SK-N-DZ (cell line): Measurements from ENCODE around the gene DNER. TPM values are rescaled to one million over a fixed set of nuclear protein-coding genes. Genes with fewer than 3 reads are reported as not detected.
"Not testable (repeated sequence)": the region's sequence is repeated elsewhere in the genome, so short reads cannot be mapped to it uniquely, and the experiment has no call there.

ENCODE experiments used
- DNase-seq: peaks from one replicate; pipeline ENCODE4 v3.0.0-alpha.2; 2015; ENCODE audit warnings: low spot score
- polyA plus RNA-seq, 2 experiments: library from polyadenylated mRNA; depleted of rRNA; stranded (reverse); fragments of >200 nt; gene quantifications; 2 replicates each; pipeline ENCODE4 v1.2.3, GENCODE V29; 2014

The DNER gene
- polyA plus RNA-seq (2014; cell fraction: cytosol; rRNA removed) = 0.05 TPM in 1 of 2 replicates, not detected in the other
- 0.97 TPM in 1 of 2 replicates, not detected in the other for polyA plus RNA-seq (2014; cell fraction: nucleus; rRNA removed)

DNA sequence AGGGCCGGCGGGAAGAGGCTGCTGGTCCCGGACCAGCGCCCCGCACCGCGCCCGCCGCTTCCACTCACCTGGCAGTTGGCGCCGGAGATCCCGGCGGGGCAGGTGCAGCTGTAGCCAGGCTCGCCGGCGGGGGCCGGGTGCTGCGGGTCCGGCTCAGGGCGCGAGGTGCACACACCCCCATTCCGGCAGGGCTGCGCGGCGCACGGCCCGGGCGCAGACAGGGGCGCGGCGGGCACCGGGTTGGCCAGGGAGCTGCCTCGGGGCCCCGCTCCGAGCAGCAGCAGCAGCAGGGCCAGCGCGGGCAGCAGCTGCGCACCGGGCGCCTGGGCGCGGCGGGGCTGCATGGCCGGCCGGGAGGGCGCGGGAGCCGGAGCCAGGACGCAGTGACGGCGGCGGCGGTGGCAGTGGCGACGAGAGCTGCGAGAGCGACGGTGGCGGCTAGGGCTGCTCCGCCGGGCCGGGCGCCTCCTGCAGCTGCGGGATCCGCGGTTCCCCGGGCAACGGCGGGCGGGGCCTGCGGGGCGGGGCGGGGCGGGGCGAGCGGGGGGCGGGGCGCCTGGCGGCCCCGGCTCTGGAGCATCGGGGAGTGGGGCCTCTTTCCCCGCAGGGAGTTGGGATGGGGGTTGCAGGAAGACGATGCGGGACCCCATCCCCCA lies at the start of gene DNER:
DNER (minus strand) TSS at position 476 of the 656 bp plus-strand sequence; CDS start at position 344, 132 bp downstream.
- DNase-seq = peak; percentile 29

- DNase-seq = no peak
Observed at GRCh38 chr2:229761663-229762062, 47.3 kb upstream of the DNER start.

GRCh38 chr2:229757462-229757861 lies 43.1 kb upstream of the DNER start:
- DNase-seq = not testable (repeated sequence)

DNA sequence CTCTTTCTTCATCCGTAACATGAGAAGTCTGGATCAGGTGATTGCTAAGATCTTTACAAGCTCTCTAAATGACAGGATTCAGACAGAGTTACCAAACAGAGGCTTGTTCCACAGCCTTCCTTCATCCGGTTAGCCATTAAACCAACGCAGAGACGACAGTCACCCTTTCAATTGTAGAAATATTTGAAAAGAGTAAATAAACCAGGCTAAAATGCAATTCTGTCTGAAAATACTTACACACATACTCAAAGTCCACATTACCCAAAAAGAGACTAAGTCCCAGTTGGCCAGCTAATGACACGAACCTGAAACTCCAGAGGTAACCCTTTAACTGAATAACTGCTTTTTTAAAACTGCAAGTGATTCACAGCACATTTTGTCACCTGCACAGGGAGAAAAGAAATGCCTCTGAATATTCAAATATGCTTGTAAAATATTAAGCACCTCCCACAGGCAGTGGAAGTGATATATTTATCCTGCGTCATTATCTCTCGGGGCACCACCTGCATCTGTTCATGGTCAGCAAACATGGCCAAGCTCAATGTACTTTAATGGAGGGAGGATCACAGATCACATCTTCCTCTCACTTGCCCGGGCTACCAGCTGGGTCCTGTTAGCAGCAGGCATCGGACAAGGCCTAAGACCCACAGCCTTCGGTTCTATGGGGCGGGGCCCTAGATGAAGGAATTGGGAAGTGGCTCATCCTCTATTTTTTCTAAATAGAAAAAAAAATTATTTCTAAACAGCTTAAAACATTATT lies 38.8 kb upstream of the DNER start:
- no peak for DNase-seq

DNA sequence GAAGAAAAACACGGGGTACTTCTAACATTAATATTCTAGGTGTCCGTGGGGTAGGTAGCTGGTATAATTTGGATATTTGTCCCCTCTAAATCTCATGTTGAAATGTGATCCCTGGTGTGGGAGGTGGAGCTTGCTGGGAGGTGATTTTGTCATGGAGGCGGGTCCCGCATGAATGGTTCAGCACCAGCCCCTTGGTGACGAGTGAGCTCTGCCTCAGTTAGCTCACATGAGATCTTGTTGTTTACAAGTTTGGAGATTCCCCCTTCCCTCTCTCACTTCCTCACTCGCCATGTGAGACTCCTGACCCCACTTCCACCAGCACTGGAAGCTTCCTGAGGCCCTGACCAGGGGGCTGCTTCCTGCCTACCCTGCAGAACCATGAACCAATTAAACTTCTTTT lies 35.4 kb upstream of the DNER start:
- no peak for DNase-seq

DNA sequence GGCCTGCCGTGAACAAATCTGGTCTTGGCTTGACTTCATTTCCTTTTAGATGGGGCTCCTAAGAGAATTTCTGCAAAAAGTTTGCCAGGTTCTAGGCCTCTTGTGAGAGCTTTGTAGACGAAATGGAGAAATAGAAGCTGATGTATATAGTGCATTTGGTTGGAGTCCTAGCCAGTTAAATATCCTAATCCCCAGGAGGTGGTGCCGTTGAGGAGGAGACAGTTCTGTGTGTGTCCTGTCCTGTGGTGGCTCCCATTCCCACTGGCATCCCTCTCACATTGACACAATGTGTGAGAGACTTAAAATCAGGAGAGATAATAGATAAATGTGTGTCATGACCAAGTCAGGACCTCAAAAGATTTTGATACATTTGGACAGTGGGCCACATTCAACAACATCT lies 34.6 kb upstream of the DNER start:
- DNase-seq = no peak

DNA sequence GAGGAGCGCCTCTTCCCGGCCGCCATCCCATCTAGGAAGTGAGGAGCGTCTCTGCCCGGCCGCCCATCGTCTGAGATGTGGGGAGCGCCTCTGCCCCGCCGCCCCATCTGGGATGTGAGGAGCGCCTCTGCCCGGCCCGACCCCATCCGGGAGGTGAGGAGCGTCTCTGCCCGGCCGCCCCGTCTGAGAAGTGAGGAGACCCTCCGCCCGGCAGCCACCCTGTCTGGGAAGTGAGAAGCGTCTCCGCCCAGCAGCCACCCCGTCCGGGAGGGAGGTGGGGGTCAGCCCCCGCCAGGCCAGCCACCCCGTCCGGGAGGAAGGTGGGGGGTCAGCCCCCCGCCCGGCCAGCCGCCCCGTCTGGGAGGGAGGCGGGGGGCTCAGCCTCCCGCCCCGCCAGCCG lies 28.3 kb upstream of the DNER start:
- DNase-seq = not testable (repeated sequence)

- DNase-seq = no peak
Observed at GRCh38 chr2:229740279-229740678, 25.9 kb upstream of the DNER start.

DNA sequence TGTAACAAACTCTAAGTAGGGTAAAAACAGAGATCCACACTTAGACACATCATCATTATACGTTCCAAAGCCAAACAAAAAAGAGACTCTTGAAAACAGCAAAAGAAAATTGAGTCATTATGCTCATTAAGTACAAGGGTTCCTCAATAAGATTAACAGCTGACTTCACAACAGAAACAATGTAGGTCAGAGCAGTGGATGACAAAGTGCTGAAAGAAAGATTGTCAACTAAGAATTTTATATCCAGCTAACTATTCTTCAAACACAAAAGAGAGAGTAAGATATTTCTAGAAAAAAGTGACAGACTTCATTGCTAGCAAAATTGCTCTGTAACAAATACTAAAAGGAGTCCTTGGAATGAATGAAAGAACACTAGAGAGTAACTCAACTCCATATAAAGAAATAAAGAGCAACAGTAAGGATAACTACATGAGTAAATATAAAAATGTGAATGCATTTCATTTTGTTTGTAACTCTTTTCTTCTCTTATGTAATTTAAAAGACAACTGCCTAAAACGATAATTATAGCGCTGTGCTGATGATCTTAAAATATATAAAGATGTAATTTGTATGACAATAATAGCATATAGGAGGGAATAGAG lies 23.8 kb upstream of the DNER start:
- no peak for DNase-seq

DNA sequence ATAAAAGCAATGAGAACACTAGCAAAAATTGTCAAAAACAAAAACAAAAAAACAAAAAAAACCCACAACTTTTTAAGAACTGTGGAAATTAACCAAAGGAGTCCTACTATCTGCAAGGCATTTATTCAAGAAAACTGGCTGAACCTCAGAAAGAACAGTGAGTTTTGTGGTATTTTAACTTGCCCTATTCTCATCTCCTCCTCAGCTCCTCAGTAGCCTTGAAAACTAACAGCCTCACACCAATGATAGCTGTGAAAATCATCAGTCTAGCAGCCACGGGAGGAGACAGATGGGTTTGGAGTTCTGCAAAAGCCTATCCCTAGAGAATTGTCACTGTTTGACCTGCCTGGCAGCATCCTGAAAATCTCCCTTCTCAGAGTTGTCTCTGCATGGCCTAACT lies 20.1 kb upstream of the DNER start:
- DNase-seq = no peak

- no peak for DNase-seq
Observed at GRCh38 chr2:229733611-229734245, 19.4 kb upstream of the DNER start.

DNA sequence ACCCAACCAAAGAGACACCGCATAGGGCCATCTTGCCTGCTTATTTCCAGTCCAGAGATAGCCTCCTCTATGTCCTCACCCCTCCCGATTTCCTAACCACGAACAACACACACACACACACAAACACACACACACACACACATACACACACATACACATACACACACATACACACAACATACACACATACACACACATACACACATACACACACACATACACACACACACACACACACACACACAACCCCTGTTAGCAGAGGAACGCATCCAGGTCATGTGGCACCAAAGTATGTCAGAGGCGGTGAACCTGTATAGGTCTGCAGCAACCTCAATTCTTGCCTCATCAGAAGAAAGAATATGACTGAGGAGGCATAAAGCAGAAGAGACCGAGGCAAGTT lies 18.5 kb upstream of the DNER start:
- no peak for DNase-seq

DNA sequence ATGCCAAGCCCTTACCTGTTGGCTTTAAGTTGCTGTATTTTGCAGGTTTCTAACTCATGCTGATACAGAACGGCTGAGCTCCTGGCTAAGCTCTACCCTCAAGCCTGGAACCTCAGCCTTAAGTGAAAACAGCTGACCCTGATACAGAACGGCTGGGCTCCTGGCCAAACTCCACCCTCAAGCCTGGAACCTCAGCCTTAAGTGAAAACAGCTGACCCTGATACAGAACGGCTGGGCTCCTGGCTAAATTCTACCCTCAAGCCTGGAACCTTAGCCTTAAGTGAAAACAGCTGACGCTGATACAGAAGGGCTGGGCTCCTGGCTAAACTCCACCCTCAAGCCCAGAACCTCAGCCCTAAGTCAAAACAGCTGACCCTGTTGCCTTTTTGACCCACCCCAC lies 17.6 kb upstream of the DNER start:
- DNase-seq = peak; percentile 38

- no peak for DNase-seq
Observed at GRCh38 chr2:229731363-229731762, 17.0 kb upstream of the DNER start.

DNA sequence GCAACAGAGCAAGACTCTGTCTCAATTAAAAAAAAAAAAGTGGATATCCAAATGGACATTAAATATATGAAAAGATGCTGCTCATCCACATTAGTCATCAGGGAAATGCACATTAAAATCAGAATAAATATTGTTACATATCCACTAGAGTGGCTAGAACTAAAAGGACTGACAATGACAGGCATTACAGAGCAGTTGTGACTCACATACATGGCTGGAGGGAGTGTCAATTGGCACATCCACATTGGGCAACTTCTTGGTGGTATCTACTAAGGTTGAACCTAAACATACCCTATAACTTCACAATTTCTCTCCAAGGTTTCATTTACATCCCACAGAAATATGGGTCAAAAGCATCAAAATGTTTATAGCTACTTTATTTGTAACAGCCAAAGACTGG lies 14.0 kb upstream of the DNER start:
- DNase-seq = no peak

- DNase-seq = no peak
Observed at GRCh38 chr2:229726643-229727042, 12.3 kb upstream of the DNER start.

DNA sequence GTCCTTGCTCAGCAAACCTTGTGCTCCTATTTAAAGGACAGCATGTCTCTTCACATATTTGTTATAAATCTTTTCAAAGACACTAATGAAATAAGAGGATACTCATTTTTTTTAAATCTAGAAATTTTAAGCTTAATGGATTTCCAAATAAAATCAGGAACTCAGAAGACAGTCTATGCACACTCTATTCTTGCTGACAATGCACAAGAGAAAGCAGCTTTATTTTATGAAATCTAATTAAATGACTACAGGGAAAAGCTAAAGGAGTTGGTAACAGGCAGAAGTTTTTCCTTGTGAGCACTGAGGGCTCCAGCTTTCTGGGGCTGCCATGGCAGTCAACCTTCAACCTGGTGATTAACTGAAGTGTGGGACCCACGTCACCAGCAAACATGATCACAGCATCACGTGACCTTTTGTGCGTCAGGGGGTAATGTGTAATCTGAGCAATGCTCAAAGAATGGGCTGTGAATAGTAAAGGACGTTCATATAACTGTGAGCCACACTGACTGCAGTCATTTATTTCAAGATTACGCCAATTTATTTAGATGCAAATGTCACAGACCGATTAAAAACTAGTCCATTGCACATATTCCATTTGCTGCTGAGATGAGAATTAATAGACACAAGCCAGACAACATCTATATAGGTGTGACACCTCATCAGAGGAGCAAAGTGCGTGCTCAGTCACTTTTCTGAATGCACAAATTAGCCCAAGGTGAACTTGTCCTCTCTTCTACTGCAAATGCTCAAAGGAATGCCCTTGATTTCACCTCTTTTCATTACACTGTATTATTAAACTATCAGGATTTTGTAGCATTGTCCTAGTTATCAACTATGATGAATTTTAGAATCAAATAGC lies 11.6 kb upstream of the DNER start:
- no peak for DNase-seq

GRCh38 chr2:229723192-229723591 lies 8.8 kb upstream of the DNER start:
- DNase-seq = not testable (repeated sequence)

DNA sequence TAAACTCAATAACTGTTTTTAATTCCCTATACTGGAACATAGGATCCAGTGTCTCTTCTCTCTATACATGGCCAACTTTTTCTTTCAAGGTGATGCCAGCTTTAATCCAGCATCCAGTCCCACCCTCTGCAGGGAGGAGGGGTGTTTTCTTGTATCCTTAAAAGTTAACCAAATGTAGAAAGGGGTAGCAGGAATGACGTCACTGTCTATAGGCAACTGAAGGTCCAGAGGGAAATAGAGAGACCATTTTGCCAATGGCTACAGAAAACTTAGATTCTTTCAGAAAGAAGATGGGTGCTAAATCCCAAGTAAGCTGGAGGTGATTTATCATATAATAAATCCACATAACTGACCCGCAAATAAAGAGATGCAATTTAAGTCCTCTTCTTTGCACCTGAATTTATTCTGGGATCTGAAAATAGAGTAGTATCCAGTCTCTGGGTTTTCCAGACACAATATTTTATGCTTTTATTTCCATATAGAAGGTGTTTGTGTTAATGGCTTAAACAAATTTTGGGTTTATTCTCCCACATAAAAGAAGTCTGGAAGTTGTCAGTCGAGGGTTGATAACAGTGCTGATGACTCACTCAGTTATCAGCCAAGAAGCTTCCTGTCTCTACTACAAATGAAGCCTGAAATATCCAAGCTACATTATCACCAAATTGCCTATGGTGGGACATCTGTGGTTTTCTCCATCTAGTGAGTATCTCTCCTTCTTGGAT lies 5.7 kb upstream of the DNER start:
- no peak for DNase-seq

GRCh38 chr2:229718057-229718456 lies 3.7 kb upstream of the DNER start:
- no peak for DNase-seq
